Esophagus squamous epithelium (tissue), 5 donors: ENCODE measurements around the gene RMND1. TPM values are rescaled to one million over a fixed set of nuclear protein-coding genes. Genes with fewer than 3 reads are reported as not detected.
A peak's percentile ranks its signal among the peaks of the same experiment; 100 is the strongest.

Experiments used
- DNase-seq: peaks from one replicate; lab custom pipeline; 2025; lab: John Stamatoyannopoulos, UW
- H3K27ac ChIP-seq, 4 donors: fragments of 200-600 bp; sonication (generic); one replicate each; pipeline ENCODE4 v1.5.1; 2016 to 2019; ENCODE audit warnings: mild to moderate bottlenecking in 1 of 4
- H3K27me3 ChIP-seq, 4 donors: fragments of 200-600 bp; sonication (generic); 1 replicate in 3 of 4; 2 replicates in 1 of 4; pipeline versions ENCODE4 v1.5.1 to v1.6.0; 2017 to 2021; ENCODE audit warnings: antibody characterized with exemption in 1 of 4
- H3K36me3 ChIP-seq, 3 donors: fragments of 200-600 bp; sonication (generic); one replicate each; pipeline ENCODE4 v1.5.1; 2016 to 2019
- H3K4me1 ChIP-seq, 3 donors: fragments of 200-600 bp; sonication (generic); one replicate each; pipeline ENCODE4 v1.5.1; 2017 to 2019
- H3K4me3 ChIP-seq, 4 donors: fragments of 200-600 bp; sonication (generic); 1 replicate in 3 of 4; 2 replicates in 1 of 4; pipeline ENCODE4 v1.5.1; 2016 to 2019; ENCODE audit warnings: mild to moderate bottlenecking in 2 of 4, moderate library complexity in 1 of 4
- H3K9me3 ChIP-seq, 3 donors: fragments of 200-600 bp; sonication (generic); one replicate each; pipeline ENCODE4 v1.5.1; 2016 to 2019
- POLR2A ChIP-seq, 4 donors: fragments of 450-650 bp; IDR thresholded peaks; one replicate each; pipeline ENCODE4 v1.6.1; 2017; ENCODE audit warnings: antibody characterized with exemption in 4 of 4, mild to moderate bottlenecking in 4 of 4, moderate library complexity in 3 of 4
- WGBS, 2 donors: methylation state at CpG; one replicate each; pipeline ENCODE4 v1.1.5; 2018; 5-methylcytosine and 5-hydroxymethylcytosine counted together
- intact Hi-C: fragments of 100-400 bp; cut with DNase I; formaldehyde crosslinking; loops from one replicate; pipeline ENCODE4 v1.15.0; 2022
- total RNA-seq, 4 donors: library from RNA; depleted of rRNA; stranded (reverse); fragments of >200 nt; gene quantifications; one replicate each; pipeline ENCODE4 v1.1.0, GENCODE V29; 2016
- TF ChIP-seq, protein P1 (sequence below), 6 experiments: fragments of 450-650 bp in 4 of 6; fragments of 200-600 bp in 2 of 6; sonication (generic) in 2 of 6; IDR thresholded peaks; one replicate each; pipeline ENCODE4 v1.5.1; 2016 to 2019; ENCODE audit warnings: antibody characterized with exemption in 6 of 6, mild to moderate bottlenecking in 4 of 6, moderate library complexity in 4 of 6
- donor health status: DM: yes; HTN: yes; CAD: no.

The RMND1 gene
- total RNA-seq, 4 donors from 2014 or later = 4.6 to 25.9 (median 15.3) TPM

DNA sequence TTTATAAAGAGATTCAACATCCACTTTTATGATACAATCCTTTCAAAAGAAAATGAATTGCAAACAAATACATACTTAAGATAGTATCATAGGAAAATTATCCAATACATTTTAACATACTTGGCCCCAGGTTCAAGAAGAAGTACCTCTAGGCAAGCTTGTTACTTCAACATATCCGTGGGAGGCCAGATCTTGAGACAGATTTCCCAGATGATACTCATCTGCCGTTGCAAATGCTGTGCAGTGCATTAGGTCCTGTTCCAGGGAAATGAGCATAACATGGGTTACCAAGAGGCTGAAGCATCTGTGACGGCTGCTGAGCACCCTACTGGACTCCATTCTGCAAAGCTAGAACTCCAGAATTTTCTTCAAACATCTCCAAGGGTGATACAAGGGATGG lies 15.6 kb downstream of the RMND1 start:
- no peak for DNase-seq
- WGBS, 2 donors = 56 to 65% methylated on average over 2 to 3 of the region's 3 CpGs
- Histone ChIP-seq H3K9me3 (no peaks in the 10 kb centered on the region), H3K4me3 (no peak overlapping the region), H3K27me3 (no peaks in the 10 kb centered on the region), H3K4me1 (peaks cover 0 to 31% (median 10%) of the 10 kb centered on the region in 3 donors), H3K27ac (peak overlapping the region in 1 of 4 donors; percentile 9), H3K36me3 (peaks cover 0 to 26% (median 2%) of the 10 kb centered on the region in 3 donors)
- TF ChIP-seq, protein P1, sequence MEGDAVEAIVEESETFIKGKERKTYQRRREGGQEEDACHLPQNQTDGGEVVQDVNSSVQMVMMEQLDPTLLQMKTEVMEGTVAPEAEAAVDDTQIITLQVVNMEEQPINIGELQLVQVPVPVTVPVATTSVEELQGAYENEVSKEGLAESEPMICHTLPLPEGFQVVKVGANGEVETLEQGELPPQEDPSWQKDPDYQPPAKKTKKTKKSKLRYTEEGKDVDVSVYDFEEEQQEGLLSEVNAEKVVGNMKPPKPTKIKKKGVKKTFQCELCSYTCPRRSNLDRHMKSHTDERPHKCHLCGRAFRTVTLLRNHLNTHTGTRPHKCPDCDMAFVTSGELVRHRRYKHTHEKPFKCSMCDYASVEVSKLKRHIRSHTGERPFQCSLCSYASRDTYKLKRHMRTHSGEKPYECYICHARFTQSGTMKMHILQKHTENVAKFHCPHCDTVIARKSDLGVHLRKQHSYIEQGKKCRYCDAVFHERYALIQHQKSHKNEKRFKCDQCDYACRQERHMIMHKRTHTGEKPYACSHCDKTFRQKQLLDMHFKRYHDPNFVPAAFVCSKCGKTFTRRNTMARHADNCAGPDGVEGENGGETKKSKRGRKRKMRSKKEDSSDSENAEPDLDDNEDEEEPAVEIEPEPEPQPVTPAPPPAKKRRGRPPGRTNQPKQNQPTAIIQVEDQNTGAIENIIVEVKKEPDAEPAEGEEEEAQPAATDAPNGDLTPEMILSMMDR (IDR thresholded peaks at IDR 0.05) = no peak
- TF ChIP-seq POLR2A (IDR thresholded peaks at IDR 0.05) = no peak
- intact Hi-C loops = no loop called here

DNA sequence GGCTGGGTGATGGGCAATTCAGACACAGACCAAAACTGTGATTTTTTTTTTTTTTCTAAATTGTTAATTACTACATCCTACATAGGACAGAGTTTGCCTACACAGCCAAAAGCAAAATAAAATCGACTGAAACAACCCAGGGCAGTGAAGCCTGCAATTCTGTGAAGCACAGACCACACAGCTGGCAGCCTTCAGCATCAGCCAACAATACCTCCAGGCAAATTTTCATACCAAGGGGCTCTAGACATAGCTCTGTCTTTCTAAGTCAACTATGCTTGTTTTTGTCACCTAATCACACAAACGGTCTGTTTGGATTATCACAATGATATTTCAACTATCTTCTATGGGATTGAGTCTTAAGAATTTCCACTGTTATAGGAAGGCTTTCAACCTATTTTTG lies 17.6 kb downstream of the RMND1 start:
- WGBS, 2 donors = 28% methylated on average over 2 of the region's 2 CpGs
- H3K27ac ChIP-seq = no peak overlapping the region
- no peak for TF ChIP-seq POLR2A (IDR thresholded peaks at IDR 0.05)
- TF ChIP-seq, protein P1 (IDR thresholded peaks at IDR 0.05) = no peak
- no peaks in the 10 kb centered on the region for H3K9me3 ChIP-seq
- DNase-seq = no peak
- intact Hi-C loops = no loop called here
- H3K36me3 ChIP-seq = peaks cover 0 to 45% (median 5%) of the 10 kb centered on the region in 3 donors
- H3K27me3 ChIP-seq = no peaks in the 10 kb centered on the region
- H3K4me1 ChIP-seq = peaks cover 0 to 22% (median 10%) of the 10 kb centered on the region in 3 donors
- H3K4me3 ChIP-seq = no peak overlapping the region

DNA sequence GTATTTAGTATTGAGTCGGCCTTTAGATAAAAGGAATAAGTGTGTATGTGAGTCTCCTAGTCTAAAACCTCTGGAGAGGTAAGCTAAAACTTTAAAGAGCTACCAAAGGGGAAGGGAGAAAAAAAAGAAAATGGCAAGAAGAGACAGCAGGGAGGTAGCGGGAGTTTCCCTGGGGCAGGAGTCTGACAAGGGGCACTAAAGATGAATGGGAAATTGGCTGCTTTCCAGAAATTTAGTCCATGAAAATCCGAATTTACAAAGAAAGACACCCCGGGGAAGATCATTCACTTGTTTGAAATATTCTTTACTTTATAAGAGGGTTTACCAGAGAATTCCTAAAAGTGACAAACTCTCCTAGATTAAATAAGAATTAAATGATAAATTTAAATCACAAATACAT lies 19.3 kb downstream of the RMND1 start:
- no peaks in the 10 kb centered on the region for H3K27me3 ChIP-seq
- TF ChIP-seq, protein P1 (IDR thresholded peaks at IDR 0.05) = no peak
- TF ChIP-seq POLR2A (IDR thresholded peaks at IDR 0.05) = no peak
- peaks cover 0 to 63% (median 5%) of the 10 kb centered on the region in 3 donors for H3K36me3 ChIP-seq
- DNase-seq = no peak
- no peaks in the 10 kb centered on the region for H3K9me3 ChIP-seq
- H3K27ac ChIP-seq = no peak overlapping the region
- 61 to 78% methylated on average over 4 of the region's 4 CpGs for WGBS, 2 donors
- no peak overlapping the region for H3K4me3 ChIP-seq
- intact Hi-C loops = no loop called here
- peaks cover 0 to 15% (median 8%) of the 10 kb centered on the region in 3 donors for H3K4me1 ChIP-seq

DNA sequence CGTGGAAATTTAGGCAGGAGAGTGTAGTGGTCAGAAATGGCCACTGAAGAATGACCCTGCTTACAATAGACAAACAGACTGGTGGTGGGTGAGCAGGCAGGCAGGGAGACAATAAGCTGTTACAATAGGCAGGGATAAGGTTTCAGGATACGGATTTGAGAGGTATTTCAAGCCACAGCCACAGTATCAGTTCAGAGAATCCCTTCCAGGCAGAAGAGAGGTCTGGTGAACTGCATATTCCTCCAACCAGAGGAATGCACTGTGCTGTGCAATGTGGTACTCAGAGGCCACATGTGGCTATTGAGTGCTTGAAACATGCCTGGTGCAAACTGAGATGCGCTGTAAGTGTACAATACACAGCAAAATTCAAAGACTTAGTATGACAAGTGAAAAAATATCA lies 20.6 kb downstream of the RMND1 start:
- H3K27ac ChIP-seq = no peak overlapping the region
- H3K4me1 ChIP-seq = peaks cover 0 to 2% (median 0%) of the 10 kb centered on the region in 3 donors
- no peaks in the 10 kb centered on the region for H3K27me3 ChIP-seq
- no peak for TF ChIP-seq POLR2A (IDR thresholded peaks at IDR 0.05)
- TF ChIP-seq, protein P1 (IDR thresholded peaks at IDR 0.05) = no peak
- H3K4me3 ChIP-seq = no peak overlapping the region
- no peak for DNase-seq
- H3K36me3 ChIP-seq = peaks cover 0 to 76% (median 5%) of the 10 kb centered on the region in 3 donors
- H3K9me3 ChIP-seq = no peaks in the 10 kb centered on the region
- intact Hi-C loops = no loop called here
- WGBS, 2 donors = 92 to 98% methylated on average over 3 of the region's 3 CpGs

GRCh38 chr6:151430886-151431285 lies 21.0 kb downstream of the RMND1 start:
- intact Hi-C loops = no loop called here
- no peaks in the 10 kb centered on the region for H3K27me3 ChIP-seq
- H3K4me3 ChIP-seq = no peak overlapping the region
- H3K36me3 ChIP-seq = peaks cover 0 to 80% (median 5%) of the 10 kb centered on the region in 3 donors
- DNase-seq = no peak
- no peaks in the 10 kb centered on the region for H3K9me3 ChIP-seq
- no peak for TF ChIP-seq POLR2A (IDR thresholded peaks at IDR 0.05)
- TF ChIP-seq, protein P1 (IDR thresholded peaks at IDR 0.05) = no peak
- H3K4me1 ChIP-seq = peaks cover 0 to 3% (median 0%) of the 10 kb centered on the region in 3 donors
- H3K27ac ChIP-seq = no peak overlapping the region
- WGBS, 2 donors = 83 to 96% methylated on average over 3 of the region's 3 CpGs
